BE2C (cell line): ENCODE measurements around the gene UBQLN3.

Source experiments
- DNase-seq: peaks from one replicate; pipeline ENCODE4 v3.0.0-alpha.2; 2020
- H3K27me3 ChIP-seq: fragments of 250-450 bp; sonication (Bioruptor Pico); 2 replicates; pipeline ENCODE4 v1.5.1; 2020; ENCODE audit warnings: mild to moderate bottlenecking
- H3K36me3 ChIP-seq: fragments of 250-450 bp; sonication (Bioruptor Pico); 2 replicates; pipeline ENCODE4 v1.5.1; 2020; ENCODE audit warnings: mild to moderate bottlenecking
- H3K4me1 ChIP-seq: fragments of 250-450 bp; sonication (Bioruptor Pico); 2 replicates; pipeline ENCODE4 v1.5.1; 2020
- H3K4me3 ChIP-seq: 2 replicates; pipeline ENCODE4 v1.5.1; 2011; ENCODE audit warnings: low read depth, low read length
- H3K9me3 ChIP-seq: fragments of 250-450 bp; sonication (Bioruptor Pico); 2 replicates; pipeline ENCODE4 v1.5.1; 2020
- CTCF ChIP-seq: IDR thresholded peaks from 2 replicates; pipeline ENCODE4 v1.5.1; 2012; ENCODE audit warnings: mild to moderate bottlenecking, low read depth, low read length

The UBQLN3 gene

DNA sequence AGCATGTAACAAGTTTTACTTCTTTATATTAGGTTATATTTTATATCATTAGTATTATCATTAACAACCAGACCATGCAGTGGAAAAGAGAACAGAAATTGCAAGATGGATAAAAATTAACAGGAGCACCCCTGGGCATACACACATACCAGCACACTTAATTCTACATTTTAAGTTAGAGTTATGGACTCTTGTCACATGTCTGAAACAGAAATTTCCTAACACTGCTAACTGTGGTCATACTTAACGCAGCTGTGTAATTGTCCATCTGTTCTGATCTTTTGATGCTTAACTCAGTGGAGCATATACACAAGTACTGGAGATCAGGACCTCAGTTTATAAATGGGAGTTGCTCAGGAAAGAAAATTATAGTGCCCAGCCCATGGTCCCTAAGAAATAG lies 38.2 kb upstream of the UBQLN3 start:
- Histone ChIP-seq H3K4me3 (no peak overlapping the region), H3K9me3 (no peaks in the 10 kb centered on the region), H3K4me1 (no peaks in the 10 kb centered on the region), H3K27me3 (no peaks in the 10 kb centered on the region), H3K36me3 (no peaks in the 10 kb centered on the region)
- DNase-seq, result no peak
- no peak for TF ChIP-seq CTCF

GRCh38 chr11:5546457-5546856 lies 36.7 kb upstream of the UBQLN3 start:
- no peak for TF ChIP-seq CTCF
- no peaks in the 10 kb centered on the region for H3K4me1 ChIP-seq
- DNase-seq, result no peak
- H3K9me3 ChIP-seq, result no peaks in the 10 kb centered on the region
- H3K36me3 ChIP-seq, result no peaks in the 10 kb centered on the region
- no peak overlapping the region for H3K4me3 ChIP-seq
- no peaks in the 10 kb centered on the region for H3K27me3 ChIP-seq

- TF ChIP-seq CTCF, result no peak
- Histone ChIP-seq H3K36me3 (no peaks in the 10 kb centered on the region), H3K9me3 (no peaks in the 10 kb centered on the region), H3K4me3 (no peak overlapping the region), H3K4me1 (no peaks in the 10 kb centered on the region), H3K27me3 (no peaks in the 10 kb centered on the region)
- no peak for DNase-seq
Observed at GRCh38 chr11:5541427-5541826, 31.7 kb upstream of the UBQLN3 start.

GRCh38 chr11:5536482-5536881 lies 26.7 kb upstream of the UBQLN3 start:
- Histone ChIP-seq H3K36me3 (no peaks in the 10 kb centered on the region), H3K9me3 (no peaks in the 10 kb centered on the region), H3K27me3 (no peaks in the 10 kb centered on the region), H3K4me3 (no peak overlapping the region), H3K4me1 (no peaks in the 10 kb centered on the region)
- no peak for DNase-seq
- TF ChIP-seq CTCF, result no peak

DNA sequence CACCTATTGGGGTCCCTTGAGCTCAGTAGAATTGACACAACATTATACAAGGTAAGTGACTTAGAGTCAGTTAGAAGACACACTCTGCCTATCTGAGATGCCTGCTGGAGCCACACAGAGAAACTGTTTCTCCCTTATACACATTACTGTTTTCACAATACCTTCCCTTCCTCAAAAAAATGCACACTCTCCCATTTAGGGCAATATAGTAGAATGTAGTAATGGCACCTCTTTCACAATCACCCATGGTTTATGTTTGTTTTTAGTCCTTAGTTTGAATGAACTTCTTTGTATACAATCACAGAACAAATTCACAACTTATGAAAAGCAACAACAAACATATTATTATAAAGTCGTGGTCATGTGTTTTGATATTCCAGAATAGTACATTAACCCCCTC lies 24.3 kb upstream of the UBQLN3 start:
- DNase-seq, result no peak
- H3K9me3 ChIP-seq, result no peaks in the 10 kb centered on the region
- no peak for TF ChIP-seq CTCF
- no peak overlapping the region for H3K4me3 ChIP-seq
- H3K36me3 ChIP-seq, result no peaks in the 10 kb centered on the region
- H3K4me1 ChIP-seq, result no peaks in the 10 kb centered on the region
- no peaks in the 10 kb centered on the region for H3K27me3 ChIP-seq

DNA sequence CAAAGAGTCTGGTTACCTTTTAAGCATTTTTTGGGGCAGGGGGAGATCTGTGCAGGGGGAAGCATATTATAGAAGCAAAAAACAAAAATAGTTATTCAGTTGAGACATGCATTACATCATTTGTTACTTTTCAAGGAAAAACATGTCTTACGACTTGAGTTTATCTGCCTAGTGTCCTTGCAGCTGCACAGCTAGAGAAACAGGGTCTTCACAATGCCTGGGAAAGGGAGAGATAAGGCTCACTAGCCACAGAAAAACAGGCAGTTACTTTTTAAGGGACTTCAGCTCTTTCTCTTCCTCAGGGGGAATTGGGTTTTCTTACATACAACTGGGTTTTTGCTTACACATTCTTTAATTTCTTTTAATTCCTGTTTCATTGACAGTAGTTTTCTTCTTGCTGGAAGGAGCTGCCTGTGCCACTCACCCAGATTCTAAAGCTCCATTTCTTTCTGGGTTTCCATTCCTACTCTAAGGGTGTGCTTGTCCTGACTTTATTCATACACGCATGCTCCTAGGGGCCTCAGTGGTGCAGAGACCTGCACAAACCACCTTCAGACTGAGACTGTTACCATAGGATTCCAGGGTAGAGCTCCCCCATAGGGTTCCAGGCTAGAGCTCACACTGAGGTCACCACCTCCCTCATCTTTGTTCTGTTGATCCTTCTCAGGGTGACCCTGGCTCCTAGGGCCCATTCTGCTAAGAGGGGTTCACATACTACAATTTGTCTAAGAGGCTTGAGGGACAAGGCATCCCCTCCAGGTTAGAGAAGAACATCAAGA lies 21.5 kb upstream of the UBQLN3 start:
- no peaks in the 10 kb centered on the region for H3K9me3 ChIP-seq

More for the DNA sequence above, 21.5 kb upstream of the UBQLN3 start:
- TF ChIP-seq CTCF, result no peak
- H3K36me3 ChIP-seq, result no peaks in the 10 kb centered on the region
- no peak for DNase-seq
- H3K4me1 ChIP-seq, result no peaks in the 10 kb centered on the region
- H3K27me3 ChIP-seq, result no peaks in the 10 kb centered on the region
- no peak overlapping the region for H3K4me3 ChIP-seq
